Subcutaneous adipose tissue (tissue), 4 donors: ENCODE data around the gene PHF3. TPM values are rescaled to one million over a fixed set of nuclear protein-coding genes. Genes with fewer than 3 reads are reported as not detected.

Source experiments
- total RNA-seq, 4 donors: library from RNA; depleted of rRNA; stranded (reverse); fragments of >200 nt; gene quantifications; one replicate each; pipeline ENCODE4 v1.1.0, GENCODE V29; 2016
- TF ChIP-seq, protein P1 (sequence below): fragments of 450-650 bp; IDR thresholded peaks from one replicate; pipeline ENCODE4 v1.5.1; 2016; ENCODE audit warnings: low read depth, mild to moderate bottlenecking, control low read depth, antibody characterized with exemption, moderate library complexity

The PHF3 gene, protein sequence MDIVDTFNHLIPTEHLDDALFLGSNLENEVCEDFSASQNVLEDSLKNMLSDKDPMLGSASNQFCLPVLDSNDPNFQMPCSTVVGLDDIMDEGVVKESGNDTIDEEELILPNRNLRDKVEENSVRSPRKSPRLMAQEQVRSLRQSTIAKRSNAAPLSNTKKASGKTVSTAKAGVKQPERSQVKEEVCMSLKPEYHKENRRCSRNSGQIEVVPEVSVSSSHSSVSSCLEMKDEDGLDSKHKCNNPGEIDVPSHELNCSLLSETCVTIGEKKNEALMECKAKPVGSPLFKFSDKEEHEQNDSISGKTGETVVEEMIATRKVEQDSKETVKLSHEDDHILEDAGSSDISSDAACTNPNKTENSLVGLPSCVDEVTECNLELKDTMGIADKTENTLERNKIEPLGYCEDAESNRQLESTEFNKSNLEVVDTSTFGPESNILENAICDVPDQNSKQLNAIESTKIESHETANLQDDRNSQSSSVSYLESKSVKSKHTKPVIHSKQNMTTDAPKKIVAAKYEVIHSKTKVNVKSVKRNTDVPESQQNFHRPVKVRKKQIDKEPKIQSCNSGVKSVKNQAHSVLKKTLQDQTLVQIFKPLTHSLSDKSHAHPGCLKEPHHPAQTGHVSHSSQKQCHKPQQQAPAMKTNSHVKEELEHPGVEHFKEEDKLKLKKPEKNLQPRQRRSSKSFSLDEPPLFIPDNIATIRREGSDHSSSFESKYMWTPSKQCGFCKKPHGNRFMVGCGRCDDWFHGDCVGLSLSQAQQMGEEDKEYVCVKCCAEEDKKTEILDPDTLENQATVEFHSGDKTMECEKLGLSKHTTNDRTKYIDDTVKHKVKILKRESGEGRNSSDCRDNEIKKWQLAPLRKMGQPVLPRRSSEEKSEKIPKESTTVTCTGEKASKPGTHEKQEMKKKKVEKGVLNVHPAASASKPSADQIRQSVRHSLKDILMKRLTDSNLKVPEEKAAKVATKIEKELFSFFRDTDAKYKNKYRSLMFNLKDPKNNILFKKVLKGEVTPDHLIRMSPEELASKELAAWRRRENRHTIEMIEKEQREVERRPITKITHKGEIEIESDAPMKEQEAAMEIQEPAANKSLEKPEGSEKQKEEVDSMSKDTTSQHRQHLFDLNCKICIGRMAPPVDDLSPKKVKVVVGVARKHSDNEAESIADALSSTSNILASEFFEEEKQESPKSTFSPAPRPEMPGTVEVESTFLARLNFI (N-terminal part only)
- 100 to 1,000 TPM in 1 of 4 donors, 10 to 100 TPM in 3; 83.0 to 110 (median 91.3) TPM for total RNA-seq

DNA sequence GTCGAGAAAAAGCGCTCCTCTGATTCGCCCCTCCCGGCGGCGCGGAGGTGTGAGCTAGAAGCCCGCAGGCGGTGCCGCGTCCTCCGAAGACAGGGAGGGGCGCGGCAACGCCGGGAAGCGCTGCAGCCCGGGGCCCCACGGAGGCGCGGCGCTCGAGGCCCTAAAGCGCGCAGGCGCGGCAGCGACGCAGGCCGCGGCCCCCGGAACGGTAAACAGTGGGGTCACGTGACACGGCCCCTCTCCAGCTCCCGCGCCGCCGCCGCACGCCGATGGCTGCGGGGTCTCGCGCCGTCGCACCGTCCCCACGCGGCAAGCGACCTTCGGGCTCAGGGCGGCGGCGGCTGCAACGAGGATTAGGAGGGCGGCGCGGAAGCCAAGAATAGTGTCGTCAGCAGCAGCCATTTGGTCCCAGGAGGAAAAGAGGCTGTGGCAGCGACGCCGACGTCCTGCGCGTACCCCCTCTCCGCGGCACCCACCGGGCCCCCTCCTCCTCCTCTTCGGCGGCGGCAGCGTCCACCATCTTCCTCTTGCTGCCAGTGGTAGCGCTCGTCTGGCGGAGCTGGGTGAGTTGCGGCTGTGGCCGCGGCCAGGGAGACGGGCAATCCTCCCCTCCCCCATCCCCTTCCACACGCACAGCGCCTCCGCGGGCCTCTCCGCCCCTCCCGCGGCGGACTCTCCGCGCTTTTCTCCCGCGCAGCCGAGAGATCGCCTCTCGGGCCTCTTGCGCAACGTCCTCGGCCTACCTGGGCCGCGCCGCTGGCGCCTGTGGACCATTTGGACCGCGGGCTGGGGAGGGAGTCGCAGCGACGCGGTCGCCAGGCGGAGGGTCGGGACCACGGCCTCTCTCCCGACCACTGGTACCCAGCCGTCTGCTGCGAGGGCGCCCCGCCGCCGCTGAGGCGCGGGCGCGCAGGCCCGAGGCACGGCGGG is at the start of gene PHF3:
TSS of gene PHF3 (plus strand) at position 215 of the 930 bp plus-strand sequence. CDS start 10,750 bp downstream, outside the sequence.
- TF ChIP-seq, protein P1, sequence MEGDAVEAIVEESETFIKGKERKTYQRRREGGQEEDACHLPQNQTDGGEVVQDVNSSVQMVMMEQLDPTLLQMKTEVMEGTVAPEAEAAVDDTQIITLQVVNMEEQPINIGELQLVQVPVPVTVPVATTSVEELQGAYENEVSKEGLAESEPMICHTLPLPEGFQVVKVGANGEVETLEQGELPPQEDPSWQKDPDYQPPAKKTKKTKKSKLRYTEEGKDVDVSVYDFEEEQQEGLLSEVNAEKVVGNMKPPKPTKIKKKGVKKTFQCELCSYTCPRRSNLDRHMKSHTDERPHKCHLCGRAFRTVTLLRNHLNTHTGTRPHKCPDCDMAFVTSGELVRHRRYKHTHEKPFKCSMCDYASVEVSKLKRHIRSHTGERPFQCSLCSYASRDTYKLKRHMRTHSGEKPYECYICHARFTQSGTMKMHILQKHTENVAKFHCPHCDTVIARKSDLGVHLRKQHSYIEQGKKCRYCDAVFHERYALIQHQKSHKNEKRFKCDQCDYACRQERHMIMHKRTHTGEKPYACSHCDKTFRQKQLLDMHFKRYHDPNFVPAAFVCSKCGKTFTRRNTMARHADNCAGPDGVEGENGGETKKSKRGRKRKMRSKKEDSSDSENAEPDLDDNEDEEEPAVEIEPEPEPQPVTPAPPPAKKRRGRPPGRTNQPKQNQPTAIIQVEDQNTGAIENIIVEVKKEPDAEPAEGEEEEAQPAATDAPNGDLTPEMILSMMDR = no peak

DNA sequence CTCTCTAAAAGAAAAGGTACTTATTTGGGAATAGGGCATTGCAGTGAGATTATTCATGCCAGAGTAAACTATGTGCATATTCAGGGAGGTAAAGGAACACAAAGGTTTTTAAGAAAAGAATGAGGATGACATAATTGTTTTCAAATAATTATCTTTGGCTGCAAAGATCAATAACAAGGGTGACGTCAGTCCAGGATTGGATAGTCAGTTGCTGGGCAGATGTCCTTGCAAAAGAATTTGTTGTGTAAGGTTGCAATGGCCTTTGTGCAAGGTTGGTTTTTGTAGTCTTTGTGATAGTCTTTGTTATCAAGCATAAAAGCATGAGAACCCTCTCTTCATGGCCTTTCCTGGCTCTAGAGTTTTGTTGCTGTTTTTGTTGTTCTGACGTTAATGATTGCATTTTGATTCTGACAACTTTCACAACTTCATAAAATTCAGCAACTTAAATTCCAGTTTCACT is 45.6 kb upstream of the PHF3 start:
- TF ChIP-seq, protein P1 = no peak

DNA sequence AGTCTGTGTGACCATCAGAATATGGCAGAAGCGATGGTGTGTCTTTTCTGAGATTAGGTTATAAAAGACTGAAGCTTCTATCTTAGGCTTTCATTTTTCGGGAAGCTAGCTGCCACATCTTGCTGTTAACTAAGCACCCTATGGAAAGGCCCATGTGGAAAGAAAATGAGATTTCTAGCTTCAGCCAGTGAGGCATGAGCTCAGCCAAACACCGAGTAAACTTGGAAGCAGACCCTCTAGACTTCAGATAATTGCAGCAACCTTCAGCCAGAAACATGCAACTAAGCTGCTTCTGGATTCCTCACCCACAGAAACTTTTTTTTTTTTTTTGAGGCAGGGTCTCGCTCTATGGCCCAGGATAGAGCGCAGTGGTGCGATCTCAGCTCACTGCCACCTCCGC is 42.7 kb upstream of the PHF3 start:
- TF ChIP-seq, protein P1 = no peak

DNA sequence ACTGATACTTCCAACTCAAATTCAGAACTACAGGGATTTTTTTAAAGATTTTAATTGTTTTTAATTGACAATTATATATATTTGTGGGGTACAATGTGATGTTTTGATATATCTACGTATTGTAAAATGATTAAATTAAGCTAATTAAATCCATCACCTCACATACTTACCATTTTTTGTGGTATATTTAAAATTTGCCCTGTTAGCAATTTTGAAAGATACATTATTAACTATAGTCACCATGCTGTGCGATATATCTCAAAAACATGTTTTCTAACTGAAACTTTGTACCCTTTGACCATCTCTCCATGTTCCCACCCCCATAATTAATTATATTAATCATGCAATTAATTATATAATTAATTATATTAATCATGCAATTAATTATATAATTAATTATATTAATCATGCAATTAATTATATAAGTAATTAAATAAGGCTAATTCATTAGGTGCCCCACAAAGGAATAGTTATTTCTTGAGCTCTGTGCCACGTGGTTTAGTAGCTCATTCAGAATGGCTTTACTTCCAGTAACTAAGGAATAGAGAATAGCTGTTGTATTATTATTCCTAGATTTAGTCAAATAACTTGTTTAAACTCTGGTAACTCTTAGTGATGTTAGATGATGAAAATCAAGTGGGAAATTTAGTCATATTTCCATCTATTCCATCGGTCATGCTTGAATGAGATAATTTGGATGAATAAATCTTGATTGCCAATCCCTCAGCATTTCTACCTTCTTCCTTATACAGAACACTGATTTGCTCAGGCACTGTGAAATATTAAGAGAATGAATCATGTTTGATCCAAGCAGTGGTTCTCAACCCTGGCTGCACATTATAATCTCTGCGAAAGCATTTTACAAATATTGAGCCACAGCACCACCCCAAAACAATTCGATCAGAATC is 38.2 kb upstream of the PHF3 start:
- TF ChIP-seq, protein P1 = no peak

DNA sequence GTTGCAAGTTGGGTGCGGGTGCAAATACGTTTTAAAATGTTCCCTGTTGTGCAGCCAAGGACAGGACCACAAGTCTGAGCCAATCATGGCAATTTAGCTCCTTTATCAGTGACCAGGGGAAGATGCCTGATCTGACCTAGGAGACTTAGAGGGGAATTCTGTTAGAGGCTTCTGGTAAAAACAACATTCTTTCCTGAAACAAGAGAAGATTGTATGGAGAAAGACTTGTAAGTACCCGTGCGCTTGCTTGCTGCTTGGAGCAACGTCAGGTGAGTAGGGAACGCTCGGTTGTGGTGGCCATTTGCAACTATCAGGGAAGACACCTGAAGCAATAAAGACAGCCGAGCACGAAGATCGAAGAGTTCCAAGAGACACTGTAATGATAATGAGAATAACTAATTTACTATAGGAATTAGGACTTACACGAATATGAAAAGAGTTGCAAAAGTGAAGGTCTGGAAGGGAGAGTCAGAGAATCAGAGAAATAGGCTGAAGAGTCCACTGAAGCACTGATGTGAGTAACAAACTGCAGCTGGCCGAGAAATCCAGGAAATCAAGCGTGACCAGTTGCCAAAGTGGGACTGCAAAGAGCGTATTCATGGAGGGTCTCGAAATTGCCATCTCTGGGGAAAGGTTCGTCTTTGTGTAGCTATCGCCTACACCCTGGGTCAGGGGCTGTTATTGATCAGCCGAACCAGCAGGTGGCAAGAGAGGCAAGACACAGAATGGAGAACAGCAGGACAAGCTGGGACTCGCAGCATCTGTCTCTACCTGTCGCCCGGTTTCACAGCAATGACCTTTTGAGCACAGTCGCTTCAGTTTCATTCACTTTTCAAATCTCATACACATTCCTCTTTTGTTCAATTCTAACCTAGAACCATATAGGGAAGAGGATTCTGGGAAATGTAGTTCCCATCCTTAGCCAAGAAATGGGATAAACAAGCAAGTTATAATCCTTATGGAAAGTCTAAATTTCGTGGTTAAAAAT is 37.3 kb upstream of the PHF3 start:
- TF ChIP-seq, protein P1 = no peak
